Measurements from ENCODE around the gene ANKK1. TPM values are rescaled to one million over a fixed set of nuclear protein-coding genes. Genes with fewer than 3 reads are reported as not detected.

The ANKK1 gene
- total and polyA plus RNA-seq, 2 donors (not counting 1 experiment from before 2014, with no cell fraction given): not detected

- no peak for DNase-seq (ENCODE audit: low read depth in 2 of 2)
- Histone ChIP-seq H3K27ac (ENCODE audit: insufficient read depth, low read length) (no peak overlapping the region), H3K9ac (ENCODE audit: insufficient read depth, low read length) (no peak overlapping the region), H3K4me1 (ENCODE audit: control insufficient read depth, extremely low read depth, insufficient read depth, low read length) (no peaks in the 10 kb centered on the region), H3K4me3 (replicated peaks in 1 of 4; ENCODE audit: control extremely low read depth in 1 of 4, insufficient read depth in 1 of 4, low read depth in 3 of 4, low read length in 4 of 4) (no peak overlapping the region), H3K36me3 (ENCODE audit: control insufficient read depth, insufficient read depth, low read length) (no peaks in the 10 kb centered on the region), H3K79me2 (ENCODE audit: control insufficient read depth, insufficient read depth, low read length) (no peaks in the 10 kb centered on the region), H3K27me3 (ENCODE audit: control insufficient read depth, insufficient read depth, low read length) (no peaks in the 10 kb centered on the region), H4K20me1 (ENCODE audit: control insufficient read depth, extremely low read depth, insufficient read depth, low read length) (no peaks in the 10 kb centered on the region), H2AFZ (ENCODE audit: low read length) (no peak overlapping the region), H3K4me2 (ENCODE audit: extremely low read depth, insufficient read depth, low read length) (no peak overlapping the region), H3K9me3 (ENCODE audit: control insufficient read depth, insufficient read depth, low read depth, low read length) (no peaks in the 10 kb centered on the region)
- TF ChIP-seq, protein P1, sequence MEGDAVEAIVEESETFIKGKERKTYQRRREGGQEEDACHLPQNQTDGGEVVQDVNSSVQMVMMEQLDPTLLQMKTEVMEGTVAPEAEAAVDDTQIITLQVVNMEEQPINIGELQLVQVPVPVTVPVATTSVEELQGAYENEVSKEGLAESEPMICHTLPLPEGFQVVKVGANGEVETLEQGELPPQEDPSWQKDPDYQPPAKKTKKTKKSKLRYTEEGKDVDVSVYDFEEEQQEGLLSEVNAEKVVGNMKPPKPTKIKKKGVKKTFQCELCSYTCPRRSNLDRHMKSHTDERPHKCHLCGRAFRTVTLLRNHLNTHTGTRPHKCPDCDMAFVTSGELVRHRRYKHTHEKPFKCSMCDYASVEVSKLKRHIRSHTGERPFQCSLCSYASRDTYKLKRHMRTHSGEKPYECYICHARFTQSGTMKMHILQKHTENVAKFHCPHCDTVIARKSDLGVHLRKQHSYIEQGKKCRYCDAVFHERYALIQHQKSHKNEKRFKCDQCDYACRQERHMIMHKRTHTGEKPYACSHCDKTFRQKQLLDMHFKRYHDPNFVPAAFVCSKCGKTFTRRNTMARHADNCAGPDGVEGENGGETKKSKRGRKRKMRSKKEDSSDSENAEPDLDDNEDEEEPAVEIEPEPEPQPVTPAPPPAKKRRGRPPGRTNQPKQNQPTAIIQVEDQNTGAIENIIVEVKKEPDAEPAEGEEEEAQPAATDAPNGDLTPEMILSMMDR (conservative IDR thresholded peaks at IDR 0.05 in 1 of 2, IDR thresholded peaks at IDR 0.05 in 1 of 2; ENCODE audit: low read depth in 1 of 2, low read length in 2 of 2): no peak
- no peak for TF ChIP-seq EZH2 (IDR thresholded peaks at IDR 0.05; ENCODE audit: low read length, missing control alignments)
Measured at GRCh38 chr11:113350336-113351067, 37.1 kb upstream of the ANKK1 start.

GRCh38 chr11:113351068-113351450 is 36.5 kb upstream of the ANKK1 start:
- H3K36me3 ChIP-seq (ENCODE audit: control insufficient read depth, insufficient read depth, low read length): no peaks in the 10 kb centered on the region
- no peak overlapping the region for H3K4me2 ChIP-seq (ENCODE audit: extremely low read depth, insufficient read depth, low read length)
- H3K9ac ChIP-seq (ENCODE audit: insufficient read depth, low read length): no peak overlapping the region
- H3K79me2 ChIP-seq (ENCODE audit: control insufficient read depth, insufficient read depth, low read length): no peaks in the 10 kb centered on the region
- H3K27me3 ChIP-seq (ENCODE audit: control insufficient read depth, insufficient read depth, low read length): no peaks in the 10 kb centered on the region
- no peaks in the 10 kb centered on the region for H4K20me1 ChIP-seq (ENCODE audit: control insufficient read depth, extremely low read depth, insufficient read depth, low read length)
- DNase-seq (ENCODE audit: low read depth in 2 of 2): no peak
- no peaks in the 10 kb centered on the region for H3K9me3 ChIP-seq (ENCODE audit: control insufficient read depth, insufficient read depth, low read depth, low read length)
- TF ChIP-seq, protein P1 (conservative IDR thresholded peaks at IDR 0.05 in 1 of 2, IDR thresholded peaks at IDR 0.05 in 1 of 2; ENCODE audit: low read depth in 1 of 2, low read length in 2 of 2): no peak
- no peak for TF ChIP-seq EZH2 (IDR thresholded peaks at IDR 0.05; ENCODE audit: low read length, missing control alignments)
- H2AFZ ChIP-seq (ENCODE audit: low read length): no peak overlapping the region
- no peaks in the 10 kb centered on the region for H3K4me1 ChIP-seq (ENCODE audit: control insufficient read depth, extremely low read depth, insufficient read depth, low read length)
- H3K4me3 ChIP-seq (replicated peaks in 1 of 4; ENCODE audit: control extremely low read depth in 1 of 4, insufficient read depth in 1 of 4, low read depth in 3 of 4, low read length in 4 of 4): no peak overlapping the region
- H3K27ac ChIP-seq (ENCODE audit: insufficient read depth, low read length): no peak overlapping the region

DNA sequence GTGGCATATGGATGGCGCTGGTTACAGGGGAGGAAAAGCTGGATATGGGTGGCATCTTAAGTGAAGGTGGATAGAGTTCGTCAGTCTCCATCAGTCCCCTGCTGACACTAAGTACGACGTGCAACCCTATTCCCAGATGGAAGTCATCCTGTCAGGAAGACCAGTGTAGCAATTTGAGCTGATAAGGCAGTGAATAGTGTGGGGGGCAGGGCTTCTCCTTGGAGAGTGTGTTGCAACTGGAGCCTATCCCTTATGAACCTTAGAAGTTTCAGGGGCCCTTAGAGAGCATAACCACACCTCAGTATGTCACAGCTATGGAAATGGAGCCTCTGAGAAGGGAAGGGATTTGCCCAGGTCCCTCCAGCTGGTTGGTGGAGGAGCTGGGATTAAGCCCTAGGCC is 36.1 kb upstream of the ANKK1 start:
- Histone ChIP-seq H3K79me2 (ENCODE audit: control insufficient read depth, insufficient read depth, low read length) (no peaks in the 10 kb centered on the region), H3K27ac (ENCODE audit: insufficient read depth, low read length) (no peak overlapping the region)
- DNase-seq (ENCODE audit: low read depth in 2 of 2): peak in 1 of 2 donors; percentile 15

More for the DNA sequence above, 36.1 kb upstream of the ANKK1 start:
- Histone ChIP-seq H3K4me1 (ENCODE audit: control insufficient read depth, extremely low read depth, insufficient read depth, low read length) (no peaks in the 10 kb centered on the region), H3K4me2 (ENCODE audit: extremely low read depth, insufficient read depth, low read length) (no peak overlapping the region), H3K36me3 (ENCODE audit: control insufficient read depth, insufficient read depth, low read length) (no peaks in the 10 kb centered on the region), H2AFZ (ENCODE audit: low read length) (no peak overlapping the region), H3K9me3 (ENCODE audit: control insufficient read depth, insufficient read depth, low read depth, low read length) (no peaks in the 10 kb centered on the region), H4K20me1 (ENCODE audit: control insufficient read depth, extremely low read depth, insufficient read depth, low read length) (no peaks in the 10 kb centered on the region), H3K27me3 (ENCODE audit: control insufficient read depth, insufficient read depth, low read length) (no peaks in the 10 kb centered on the region), H3K4me3 (replicated peaks in 1 of 4; ENCODE audit: control extremely low read depth in 1 of 4, insufficient read depth in 1 of 4, low read depth in 3 of 4, low read length in 4 of 4) (no peak overlapping the region), H3K9ac (ENCODE audit: insufficient read depth, low read length) (no peak overlapping the region)
- no peak for TF ChIP-seq EZH2 (IDR thresholded peaks at IDR 0.05; ENCODE audit: low read length, missing control alignments)
- TF ChIP-seq, protein P1 (conservative IDR thresholded peaks at IDR 0.05 in 1 of 2, IDR thresholded peaks at IDR 0.05 in 1 of 2; ENCODE audit: low read depth in 1 of 2, low read length in 2 of 2): no peak

Measured in fibroblast of lung (primary cell).